Keratinocyte (primary cell): ENCODE measurements around the gene RAPGEF4.

Experiments used
- EZH2 ChIP-seq: IDR thresholded peaks from one replicate; pipeline ENCODE4 v1.6.1; 2012; ENCODE audit warnings: inconsistent platforms, mild to moderate bottlenecking, low read length, moderate library complexity
- TF ChIP-seq, protein P1 (sequence below), 3 experiments: IDR thresholded peaks in 1 of 3; conservative IDR thresholded peaks in 1 of 3; optimal IDR thresholded peaks in 1 of 3; 2 replicates in 2 of 3; 3 replicates in 1 of 3; pipeline versions ENCODE3 to v1.5.1; 2011; ENCODE audit warnings: low read length in 3 of 3, mild to moderate bottlenecking in 3 of 3, moderate library complexity in 2 of 3, control low read depth in 1 of 3, inconsistent platforms in 1 of 3; ENCODE audit not compliant: insufficient read depth in 2 of 3; ENCODE audit errors: extremely low read depth in 1 of 3

DNA sequence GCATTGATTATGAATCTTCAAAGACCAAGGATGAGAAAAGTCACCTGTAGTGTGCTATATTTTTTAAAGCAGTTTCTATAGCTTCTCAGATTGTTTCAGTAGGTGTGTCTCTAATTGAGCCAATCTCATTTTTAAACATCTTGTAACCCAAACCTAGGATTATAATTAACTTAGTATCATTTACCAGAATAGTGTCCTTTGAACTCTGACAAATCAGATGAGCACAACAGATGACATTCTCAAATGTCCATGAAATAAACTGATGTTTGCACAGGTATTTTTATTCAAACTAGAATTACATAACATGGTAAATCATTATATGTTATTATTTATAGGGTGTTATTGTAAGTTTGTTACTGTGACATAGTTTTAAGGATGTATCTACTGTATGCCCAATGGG is 213.9 kb downstream of the RAPGEF4 start:
- TF ChIP-seq, protein P1, sequence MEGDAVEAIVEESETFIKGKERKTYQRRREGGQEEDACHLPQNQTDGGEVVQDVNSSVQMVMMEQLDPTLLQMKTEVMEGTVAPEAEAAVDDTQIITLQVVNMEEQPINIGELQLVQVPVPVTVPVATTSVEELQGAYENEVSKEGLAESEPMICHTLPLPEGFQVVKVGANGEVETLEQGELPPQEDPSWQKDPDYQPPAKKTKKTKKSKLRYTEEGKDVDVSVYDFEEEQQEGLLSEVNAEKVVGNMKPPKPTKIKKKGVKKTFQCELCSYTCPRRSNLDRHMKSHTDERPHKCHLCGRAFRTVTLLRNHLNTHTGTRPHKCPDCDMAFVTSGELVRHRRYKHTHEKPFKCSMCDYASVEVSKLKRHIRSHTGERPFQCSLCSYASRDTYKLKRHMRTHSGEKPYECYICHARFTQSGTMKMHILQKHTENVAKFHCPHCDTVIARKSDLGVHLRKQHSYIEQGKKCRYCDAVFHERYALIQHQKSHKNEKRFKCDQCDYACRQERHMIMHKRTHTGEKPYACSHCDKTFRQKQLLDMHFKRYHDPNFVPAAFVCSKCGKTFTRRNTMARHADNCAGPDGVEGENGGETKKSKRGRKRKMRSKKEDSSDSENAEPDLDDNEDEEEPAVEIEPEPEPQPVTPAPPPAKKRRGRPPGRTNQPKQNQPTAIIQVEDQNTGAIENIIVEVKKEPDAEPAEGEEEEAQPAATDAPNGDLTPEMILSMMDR (optimal IDR thresholded peaks at IDR 0.05 in 1 of 3, IDR thresholded peaks at IDR 0.05 in 1 of 3, conservative IDR thresholded peaks at IDR 0.05 in 1 of 3; ENCODE audit: extremely low read depth in 1 of 3, insufficient read depth in 2 of 3, low read length in 3 of 3): no peak
- no peak for TF ChIP-seq EZH2
